Effector memory CD8-positive, alpha-beta T cell (primary cell): Measurements from ENCODE around the gene TIPRL.
A peak's percentile ranks its signal among the peaks of the same experiment; 100 is the strongest.
"Not testable (repeated sequence)": the region's sequence is repeated elsewhere in the genome, so short reads cannot be mapped to it uniquely, and the experiment has no call there.

ENCODE experiments used
- ATAC-seq: fragments of 150-1000 bp; cut with Tn5 transposase; replicated peaks from 2 replicates; pipeline ENCODE4 v1.10.0; 2021; ENCODE audit warnings: mild to moderate bottlenecking, moderate library complexity
- DNase-seq, 3 experiments: peaks; one replicate each; pipeline ENCODE4 v3.0.0; 2021
- H3K27ac Mint-ChIP-seq, 2 donors: one replicate each; pipeline ENCODE4 v1.8.0; 2022; ENCODE audit warnings: mild to moderate bottlenecking in 2 of 2, mixed read lengths in 2 of 2, moderate library complexity in 2 of 2
- H3K27me3 Mint-ChIP-seq, 2 donors: one replicate each; pipeline ENCODE4 v1.8.0; 2022; ENCODE audit warnings: mixed read lengths in 2 of 2
- H3K36me3 Mint-ChIP-seq: one replicate; pipeline ENCODE4 v1.8.0; 2022; ENCODE audit warnings: mild to moderate bottlenecking, moderate library complexity, mixed read lengths; ENCODE audit not compliant: insufficient read depth
- H3K4me1 Mint-ChIP-seq, 2 donors: one replicate each; pipeline ENCODE4 v1.8.0; 2022; ENCODE audit warnings: low read depth in 2 of 2, mixed read lengths in 2 of 2
- H3K4me3 Mint-ChIP-seq, 2 donors: one replicate each; pipeline ENCODE4 v1.8.0; 2022; ENCODE audit warnings: mild to moderate bottlenecking in 2 of 2, mixed read lengths in 2 of 2, moderate library complexity in 2 of 2
- H3K9me3 Mint-ChIP-seq, 2 donors: one replicate each; pipeline ENCODE4 v1.8.0; 2022; ENCODE audit warnings: mixed read lengths in 2 of 2

Gene TIPRL

DNA sequence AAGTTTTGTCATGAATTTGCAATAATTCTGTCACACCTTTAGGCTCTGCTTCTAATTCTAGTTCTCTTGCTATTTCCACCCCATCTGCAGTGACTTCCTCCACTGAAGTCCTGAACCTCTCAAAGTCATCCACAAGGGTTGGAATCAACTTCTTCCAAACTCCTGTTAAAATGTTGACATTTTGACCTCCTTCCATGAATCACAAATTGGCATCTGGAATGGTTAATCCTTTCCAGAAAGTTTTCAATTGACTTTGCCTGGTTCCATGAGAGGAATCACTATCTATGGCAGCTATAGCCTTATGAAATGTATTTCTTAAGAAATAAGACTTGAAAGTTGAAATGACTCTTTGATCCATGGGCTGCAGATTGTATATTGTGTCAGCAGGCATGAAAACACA, 27.3 kb downstream of the TIPRL start:
- H3K9me3 Mint-ChIP-seq = peaks cover 0 to 1% of the 10 kb centered on the region in 2 donors
- no peak overlapping the region for H3K4me3 Mint-ChIP-seq
- H3K4me1 Mint-ChIP-seq = no peaks in the 10 kb centered on the region
- H3K27ac Mint-ChIP-seq = no peak overlapping the region
- no peaks in the 10 kb centered on the region for H3K27me3 Mint-ChIP-seq
- peaks cover 8% of the 10 kb centered on the region for H3K36me3 Mint-ChIP-seq
- no peak for ATAC-seq
- no peak for DNase-seq

DNA sequence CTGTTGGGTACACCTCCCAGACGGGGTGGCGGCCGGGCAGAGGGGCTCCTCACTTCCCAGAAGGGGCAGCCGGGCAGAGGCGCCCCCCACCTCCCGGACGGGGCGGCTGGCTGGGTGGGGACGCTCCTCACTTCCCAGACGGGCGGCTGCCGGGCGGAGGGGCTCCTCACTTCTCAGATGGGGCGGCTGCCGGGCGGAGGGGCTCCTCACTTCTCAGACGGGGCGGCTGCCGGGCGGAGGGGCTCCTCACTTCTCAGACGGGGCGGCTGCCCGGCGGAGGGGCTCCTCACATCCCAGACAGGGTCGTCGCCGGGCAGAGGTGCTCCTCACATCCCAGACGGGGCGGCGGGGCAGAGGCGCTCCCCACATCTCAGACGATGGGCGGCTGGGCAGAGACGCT, 28.9 kb downstream of the TIPRL start:
- not testable (repeated sequence) for ATAC-seq, H3K4me3 Mint-ChIP-seq, H3K36me3 Mint-ChIP-seq, H3K4me1 Mint-ChIP-seq, H3K27me3 Mint-ChIP-seq, H3K27ac Mint-ChIP-seq, H3K9me3 Mint-ChIP-seq, DNase-seq

DNA sequence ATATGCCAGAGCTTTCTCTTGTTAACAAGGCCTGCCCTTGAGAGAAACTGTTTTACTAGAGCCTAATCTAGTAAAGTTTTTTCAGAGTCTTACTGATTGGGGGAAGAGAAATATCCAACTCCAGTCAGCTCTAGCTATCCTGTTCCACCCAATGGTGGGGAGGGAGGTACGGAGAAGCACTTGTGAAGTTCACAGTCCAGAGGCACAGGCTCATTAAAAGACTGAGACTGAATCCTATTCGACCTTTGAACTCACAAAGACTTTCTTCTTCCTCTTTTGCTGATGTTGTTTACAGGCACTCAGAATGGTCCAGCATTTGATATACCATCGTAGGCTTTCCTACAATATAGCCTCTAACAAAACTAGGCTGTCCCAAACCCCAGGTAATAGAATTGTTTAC, 31.6 kb downstream of the TIPRL start:
- Mint-ChIP-seq H3K9me3 (peaks cover 8% of the 10 kb centered on the region in 2 donors), H3K27me3 (no peaks in the 10 kb centered on the region), H3K4me1 (peaks cover 0 to 5% of the 10 kb centered on the region in 2 donors), H3K27ac (no peak overlapping the region), H3K4me3 (no peak overlapping the region), H3K36me3 (peaks cover 4% of the 10 kb centered on the region)
- DNase-seq (no peak), ATAC-seq (no peak)

DNA sequence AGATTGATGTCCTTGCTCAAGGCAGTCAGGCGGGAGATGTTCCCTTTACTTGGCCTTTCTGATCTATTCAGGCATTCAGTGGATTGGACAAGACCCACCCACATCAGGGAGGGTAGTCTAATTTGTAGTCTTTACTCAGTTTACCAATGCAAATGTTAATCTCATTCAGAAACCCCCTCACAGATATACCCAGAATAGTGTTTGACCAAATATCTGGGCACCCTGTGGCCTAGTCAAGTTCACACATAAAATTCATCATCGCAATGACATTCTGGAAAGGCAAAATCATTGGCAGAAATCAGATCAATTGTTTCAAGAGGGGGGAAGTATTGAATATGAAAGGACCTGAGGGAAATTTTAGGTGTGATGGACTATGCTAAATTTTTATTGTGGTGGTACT, 34.6 kb downstream of the TIPRL start:
- Mint-ChIP-seq H3K36me3 (peaks cover 4% of the 10 kb centered on the region), H3K9me3 (peaks cover 8% of the 10 kb centered on the region in 2 donors)

GRCh38 chr1:168216171-168216570, 37.4 kb downstream of the TIPRL start:
- Mint-ChIP-seq H3K27me3 (peaks cover 4 to 12% of the 10 kb centered on the region in 2 donors), H3K4me1 (peaks cover 0 to 5% of the 10 kb centered on the region in 2 donors), H3K4me3 (no peak overlapping the region), H3K9me3 (peaks cover 6 to 8% of the 10 kb centered on the region in 2 donors), H3K36me3 (peaks cover 4% of the 10 kb centered on the region), H3K27ac (no peak overlapping the region)
- DNase-seq = no peak
- no peak for ATAC-seq

More for the DNA sequence above, 34.6 kb downstream of the TIPRL start:
- Mint-ChIP-seq H3K4me1 (peaks cover 0 to 5% of the 10 kb centered on the region in 2 donors), H3K4me3 (no peak overlapping the region), H3K27ac (no peak overlapping the region), H3K27me3 (no peaks in the 10 kb centered on the region)
- no peak for DNase-seq
- no peak for ATAC-seq

DNA sequence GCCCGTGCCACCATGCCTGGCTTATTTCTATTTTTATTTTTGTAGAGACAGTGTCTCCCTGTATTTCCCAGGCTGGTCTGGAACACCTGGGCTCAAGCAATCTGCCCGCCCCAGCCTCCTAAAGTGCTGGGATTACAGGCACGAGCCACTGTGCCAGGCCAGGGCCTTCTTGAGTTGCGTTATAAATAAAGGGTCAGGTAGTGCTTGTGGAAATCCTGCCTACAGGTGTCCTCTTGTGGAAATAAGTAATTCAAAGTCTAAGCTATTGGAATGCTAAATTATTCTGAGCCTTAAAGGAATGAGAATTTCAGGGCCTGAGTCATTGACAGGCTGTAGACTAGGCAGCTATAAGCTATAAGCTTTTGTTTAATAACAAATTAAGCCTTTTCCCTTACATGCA, 38.9 kb downstream of the TIPRL start:
- H3K9me3 Mint-ChIP-seq = peaks cover 0 to 6% of the 10 kb centered on the region in 2 donors
- no peaks in the 10 kb centered on the region for H3K36me3 Mint-ChIP-seq
- no peak for ATAC-seq
- H3K27me3 Mint-ChIP-seq = peaks cover 4 to 18% of the 10 kb centered on the region in 2 donors
- no peaks in the 10 kb centered on the region for H3K4me1 Mint-ChIP-seq
- no peak overlapping the region for H3K27ac Mint-ChIP-seq
- no peak overlapping the region for H3K4me3 Mint-ChIP-seq
- no peak for DNase-seq

- DNase-seq (no peak), ATAC-seq (no peak)
- Mint-ChIP-seq H3K4me1 (no peaks in the 10 kb centered on the region), H3K27me3 (peaks cover 4 to 25% of the 10 kb centered on the region in 2 donors), H3K9me3 (no peaks in the 10 kb centered on the region), H3K4me3 (no peak overlapping the region), H3K27ac (no peak overlapping the region), H3K36me3 (no peaks in the 10 kb centered on the region)
Measured at GRCh38 chr1:168218658-168219057, 39.9 kb downstream of the TIPRL start.

DNA sequence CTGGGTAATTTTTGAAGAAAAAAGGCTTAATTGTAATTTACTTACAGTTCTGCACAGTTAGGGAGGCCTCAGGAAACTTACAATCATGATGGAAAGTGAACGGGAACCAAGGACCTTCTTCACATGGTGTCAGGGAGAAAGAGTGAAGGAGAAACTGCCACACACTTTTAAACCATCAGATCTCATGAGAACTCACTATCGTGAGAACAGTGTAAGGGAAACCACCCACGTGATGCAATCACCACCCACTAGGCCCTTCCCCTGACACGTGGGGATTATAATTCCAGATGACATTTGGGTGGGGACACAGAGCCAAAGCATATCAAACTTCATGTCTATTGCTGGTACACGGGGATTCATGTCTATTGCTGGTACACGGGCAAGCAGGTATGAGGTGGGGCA, 41.7 kb downstream of the TIPRL start:
- Mint-ChIP-seq H3K27me3 (peaks cover 4 to 25% of the 10 kb centered on the region in 2 donors), H3K4me3 (no peak overlapping the region), H3K36me3 (peaks cover 3% of the 10 kb centered on the region), H3K4me1 (peaks cover 6 to 7% of the 10 kb centered on the region in 2 donors), H3K9me3 (no peaks in the 10 kb centered on the region), H3K27ac (no peak overlapping the region)
- ATAC-seq (no peak), DNase-seq (no peak)

DNA sequence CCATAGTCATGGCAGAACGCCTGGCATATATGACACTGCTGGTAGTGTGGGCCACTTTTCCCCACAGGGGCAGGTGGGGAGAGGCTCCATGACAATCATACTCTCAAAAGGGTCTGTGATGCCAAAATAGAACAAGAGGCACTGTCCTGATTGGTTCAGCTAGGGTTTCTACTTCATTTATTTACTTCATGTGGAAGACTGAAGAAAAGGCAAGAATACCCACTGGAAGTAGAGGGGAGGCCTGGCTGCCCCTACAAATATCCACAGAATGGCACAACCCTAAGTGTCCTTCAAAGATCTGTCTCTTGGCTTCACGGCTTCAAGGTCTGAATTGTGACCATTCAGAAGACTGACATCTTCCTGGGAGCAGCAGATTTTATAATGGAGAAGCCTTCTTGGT, 42.5 kb downstream of the TIPRL start:
- H3K27ac Mint-ChIP-seq = no peak overlapping the region
- peaks cover 6 to 7% of the 10 kb centered on the region in 2 donors for H3K4me1 Mint-ChIP-seq
- peaks cover 11% of the 10 kb centered on the region for H3K36me3 Mint-ChIP-seq
- DNase-seq = no peak
- H3K4me3 Mint-ChIP-seq = no peak overlapping the region
- H3K27me3 Mint-ChIP-seq = peaks cover 4 to 25% of the 10 kb centered on the region in 2 donors
- no peaks in the 10 kb centered on the region for H3K9me3 Mint-ChIP-seq
- ATAC-seq = no peak

DNA sequence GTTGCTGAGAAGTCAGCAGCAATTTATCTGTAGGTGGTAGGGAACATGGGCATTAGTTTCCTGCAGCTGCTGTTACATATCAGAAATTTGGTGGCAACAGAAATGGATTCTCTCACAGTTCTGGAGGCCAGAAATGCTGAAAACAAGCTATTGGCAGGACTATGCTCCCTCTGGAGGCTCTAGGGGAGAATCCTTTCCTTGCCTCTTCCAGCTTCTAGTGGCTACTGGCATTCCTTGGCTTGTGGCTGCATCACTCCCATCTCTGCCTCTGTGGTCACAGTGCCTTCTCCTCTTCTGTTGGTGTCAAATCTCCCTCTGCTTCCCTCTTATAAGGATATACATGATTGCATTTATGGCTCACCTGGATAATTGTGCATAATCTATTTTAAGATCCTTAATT, 44.5 kb downstream of the TIPRL start:
- H3K4me3 Mint-ChIP-seq = no peak overlapping the region
- ATAC-seq (no peak), DNase-seq (no peak)
- H3K27me3 Mint-ChIP-seq = peaks cover 4 to 25% of the 10 kb centered on the region in 2 donors
- no peaks in the 10 kb centered on the region for H3K9me3 Mint-ChIP-seq
- no peak overlapping the region for H3K27ac Mint-ChIP-seq
- H3K4me1 Mint-ChIP-seq = peaks cover 21% of the 10 kb centered on the region in 2 donors
- peaks cover 20% of the 10 kb centered on the region for H3K36me3 Mint-ChIP-seq

- Mint-ChIP-seq H3K27me3 (peaks cover 3 to 25% of the 10 kb centered on the region in 2 donors), H3K9me3 (no peaks in the 10 kb centered on the region), H3K4me3 (no peak overlapping the region), H3K27ac (no peak overlapping the region), H3K4me1 (peaks cover 24 to 27% of the 10 kb centered on the region in 2 donors), H3K36me3 (peaks cover 20% of the 10 kb centered on the region)
- ATAC-seq = no peak
- DNase-seq = no peak
Measured at GRCh38 chr1:168223681-168224540, 45.1 kb downstream of the TIPRL start.

DNA sequence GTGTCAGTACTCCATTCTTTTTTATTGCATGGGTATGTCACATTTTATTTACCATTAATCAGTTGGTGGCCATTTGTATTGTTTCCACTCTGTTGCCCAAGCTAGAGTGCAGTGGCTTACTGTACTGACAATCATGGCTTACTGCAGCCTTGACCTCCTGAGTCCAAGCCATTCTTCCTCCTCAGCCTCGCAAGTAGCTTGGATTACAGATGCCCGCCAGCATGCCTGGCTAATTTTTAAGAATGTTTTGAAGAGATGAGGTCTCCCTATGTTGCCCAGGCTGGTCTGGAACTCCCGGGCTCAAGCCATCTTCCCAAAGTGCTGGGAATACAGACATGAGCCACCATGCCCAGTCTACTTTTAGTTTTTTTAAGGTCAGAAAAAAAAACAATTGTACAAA, 46.2 kb downstream of the TIPRL start:
- Mint-ChIP-seq H3K27ac (peak overlapping the region; percentile 90 to 95), H3K36me3 (peaks cover 20% of the 10 kb centered on the region), H3K9me3 (no peaks in the 10 kb centered on the region), H3K4me3 (peak overlapping the region; percentile 81 to 89), H3K4me1 (peaks cover 33 to 38% of the 10 kb centered on the region in 2 donors), H3K27me3 (peaks cover 0 to 24% of the 10 kb centered on the region in 2 donors)
- no peak for ATAC-seq
- DNase-seq = no peak

GRCh38 chr1:168225476-168226190, 46.9 kb downstream of the TIPRL start, which contains the start of gene SFT2D2:
TSS of gene SFT2D2 (plus strand) at chr1:168226004. CDS start at chr1:168226080, 76 bp downstream.
- peak within 1 kb of the TSS; percentile 90 to 95 for H3K27ac Mint-ChIP-seq
- peaks cover 35 to 42% of the 10 kb centered on the region in 2 donors for H3K4me1 Mint-ChIP-seq
- peaks cover 22% of the 10 kb centered on the region for H3K36me3 Mint-ChIP-seq
- peak; percentile 67 to 76 (median 75) for DNase-seq
- peaks cover 0 to 18% of the 10 kb centered on the region in 2 donors for H3K27me3 Mint-ChIP-seq
- no peaks in the 10 kb centered on the region for H3K9me3 Mint-ChIP-seq
- H3K4me3 Mint-ChIP-seq = peak within 1 kb of the TSS; percentile 81 to 89
- ATAC-seq = peak; percentile 97
